GM12891 (cell line): ENCODE data around the gene PHF10.

Experiments used
- POLR2A ChIP-seq: IDR thresholded peaks from 2 replicates; pipeline ENCODE4 v1.6.1; 2011; ENCODE audit warnings: low read depth, low read length, control low read depth
- POLR2AphosphoS5 ChIP-seq: IDR thresholded peaks from 2 replicates; pipeline ENCODE4 v1.6.1; 2011; ENCODE audit warnings: low read depth, low read length, control low read depth

GRCh38 chr6:169663468-169663867, 60.8 kb downstream of the PHF10 start:
- TF ChIP-seq POLR2A (no peak), POLR2AphosphoS5 (no peak)
